SKM-1 treated with dmso at 0.1 percent for 144 hours (cell line): ENCODE data around the gene COL11A2.

Experiments used
- DNase-seq: peaks from one replicate; lab custom pipeline; 2025; ENCODE audit not compliant: unreplicated experiment; lab: John Stamatoyannopoulos, UW

The COL11A2 gene

GRCh38 chr6:33172688-33173534, 19.4 kb downstream of the COL11A2 start:
- DNase-seq = no peak

GRCh38 chr6:33171880-33172687, 20.2 kb downstream of the COL11A2 start:
- no peak for DNase-seq

GRCh38 chr6:33171016-33171879, 21.0 kb downstream of the COL11A2 start:
- no peak for DNase-seq

GRCh38 chr6:33170176-33171015, 21.9 kb downstream of the COL11A2 start:
- DNase-seq = no peak

- no peak for DNase-seq
Observed at GRCh38 chr6:33169291-33170175, 22.7 kb downstream of the COL11A2 start.

GRCh38 chr6:33168639-33169038, 23.6 kb downstream of the COL11A2 start:
- DNase-seq = no peak

GRCh38 chr6:33168284-33168601, 24.0 kb downstream of the COL11A2 start:
- DNase-seq = no peak

- DNase-seq = no peak
Observed at GRCh38 chr6:33167374-33168283, 24.6 kb downstream of the COL11A2 start.

- DNase-seq = no peak
Observed at GRCh38 chr6:33166811-33167210, 25.5 kb downstream of the COL11A2 start.

GRCh38 chr6:33166363-33166762, 25.9 kb downstream of the COL11A2 start:
- DNase-seq = no peak

GRCh38 chr6:33165581-33166258, 26.5 kb downstream of the COL11A2 start:
- DNase-seq = no peak

GRCh38 chr6:33164665-33165373, 27.4 kb downstream of the COL11A2 start:
- no peak for DNase-seq

- no peak for DNase-seq
Observed at GRCh38 chr6:33164176-33164575, 28.1 kb downstream of the COL11A2 start.

GRCh38 chr6:33163540-33163939, 28.7 kb downstream of the COL11A2 start:
- no peak for DNase-seq

- peak; percentile 66 for DNase-seq
Observed at GRCh38 chr6:33161354-33162331, 30.6 kb downstream of the COL11A2 start.

- DNase-seq = no peak
Observed at GRCh38 chr6:33160728-33161344, 31.4 kb downstream of the COL11A2 start.
